OCI-M2 (cell line): ENCODE data around the gene SLC38A3.
"Not testable (repeated sequence)": the region's sequence is repeated elsewhere in the genome, so short reads cannot be mapped to it uniquely, and the experiment has no call there.

Experiments
- DNase-seq: peaks from one replicate; lab custom pipeline; 2025; ENCODE audit not compliant: unreplicated experiment; lab: John Stamatoyannopoulos, UW

SLC38A3 gene

GRCh38 chr3:50246517-50246954 is 41.5 kb downstream of the SLC38A3 start:
- no peak for DNase-seq

DNA sequence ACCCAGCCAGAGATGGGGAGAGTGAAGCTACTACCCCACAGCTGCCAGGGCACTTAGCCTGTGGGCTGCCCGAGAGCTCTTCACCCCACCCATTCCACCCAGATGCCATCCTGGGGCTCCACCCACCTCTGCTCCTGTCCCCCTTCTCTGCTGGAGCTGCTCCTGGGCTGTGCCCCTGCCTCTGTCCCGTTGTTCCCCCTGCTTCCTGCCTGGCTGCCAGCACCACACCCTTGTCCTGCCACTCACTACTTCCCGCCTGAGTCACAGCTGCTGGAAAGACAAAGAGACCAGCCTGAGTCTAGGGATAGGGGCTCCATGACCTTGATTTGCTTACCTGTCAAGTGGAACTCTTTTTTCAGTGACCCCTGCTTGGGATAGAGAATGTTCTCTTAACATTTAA is 43.3 kb downstream of the SLC38A3 start:
- no peak for DNase-seq

GRCh38 chr3:50249457-50249856 is 44.4 kb downstream of the SLC38A3 start:
- no peak for DNase-seq

DNA sequence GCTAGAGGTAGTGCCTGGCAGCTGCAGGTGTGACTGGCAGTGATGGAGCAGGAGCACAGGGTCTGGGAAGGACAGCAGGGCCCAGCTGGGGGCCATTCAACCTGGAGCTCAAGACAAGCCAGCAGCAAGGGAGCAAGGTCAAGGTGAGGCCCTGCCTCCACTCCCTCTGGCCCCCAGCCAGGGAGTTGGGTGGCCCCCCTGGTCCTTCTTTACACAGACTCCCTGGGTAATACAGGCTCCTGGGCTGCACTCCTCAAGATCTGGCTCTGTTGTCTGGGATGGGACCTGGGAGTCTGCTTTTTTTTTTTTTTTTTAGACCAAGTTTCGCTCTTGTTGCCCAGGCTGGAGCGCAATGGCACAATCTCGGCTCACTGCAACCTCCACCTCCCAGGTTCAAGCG is 45.4 kb downstream of the SLC38A3 start:
- no peak for DNase-seq

DNA sequence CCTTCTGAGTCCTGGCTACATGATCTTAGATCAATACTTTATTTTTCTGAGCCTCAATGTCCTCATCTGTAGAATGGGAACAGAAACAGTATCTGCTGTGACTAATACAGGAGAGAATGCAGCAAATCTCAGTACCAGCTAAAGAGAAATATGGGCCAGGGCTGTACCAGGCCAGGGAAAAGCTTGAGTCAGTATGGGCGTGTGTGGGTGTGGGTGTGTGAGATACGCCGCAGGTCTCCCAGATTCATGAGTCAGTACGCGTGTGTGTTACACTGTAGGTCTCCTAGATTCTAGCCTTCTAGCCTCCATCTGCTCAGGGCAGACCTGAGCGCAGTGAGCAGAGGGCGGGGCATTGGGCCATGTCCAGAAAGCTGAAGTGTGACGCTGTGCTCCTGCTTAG is 46.1 kb downstream of the SLC38A3 start:
- DNase-seq: no peak

DNA sequence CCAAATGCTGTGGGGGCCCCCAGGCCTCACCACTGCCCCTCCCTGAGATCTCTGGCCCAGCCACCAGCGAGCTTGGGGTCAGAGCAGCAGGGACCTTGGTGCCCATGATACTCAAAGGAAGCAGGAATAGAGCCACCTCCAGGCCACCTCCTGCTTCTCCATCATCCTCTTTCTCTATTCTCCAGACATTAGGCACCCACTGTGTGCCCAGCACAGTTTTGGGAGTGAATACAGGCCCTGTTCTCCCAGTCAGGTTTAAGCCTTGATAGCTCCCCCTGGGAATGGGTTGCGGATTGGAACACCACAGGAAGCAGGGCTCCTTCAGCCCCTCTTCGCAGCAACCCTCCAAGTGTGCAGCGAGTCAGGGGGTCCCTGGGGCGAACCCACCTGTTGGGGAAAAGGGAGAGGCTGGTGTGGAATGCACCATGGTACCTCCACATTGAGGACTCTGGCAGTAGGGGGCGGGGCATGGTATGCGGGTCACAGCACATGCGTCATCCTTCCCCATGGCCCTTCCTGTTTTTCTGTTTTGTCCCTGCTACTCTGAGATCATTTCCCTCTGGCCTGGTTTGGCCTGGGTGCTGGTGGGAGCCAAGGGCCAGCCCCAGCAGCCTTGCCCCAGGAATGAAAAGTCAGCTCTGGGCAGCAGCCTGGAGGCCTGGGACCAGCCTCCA is 49.6 kb downstream of the SLC38A3 start:
- DNase-seq: no peak

DNA sequence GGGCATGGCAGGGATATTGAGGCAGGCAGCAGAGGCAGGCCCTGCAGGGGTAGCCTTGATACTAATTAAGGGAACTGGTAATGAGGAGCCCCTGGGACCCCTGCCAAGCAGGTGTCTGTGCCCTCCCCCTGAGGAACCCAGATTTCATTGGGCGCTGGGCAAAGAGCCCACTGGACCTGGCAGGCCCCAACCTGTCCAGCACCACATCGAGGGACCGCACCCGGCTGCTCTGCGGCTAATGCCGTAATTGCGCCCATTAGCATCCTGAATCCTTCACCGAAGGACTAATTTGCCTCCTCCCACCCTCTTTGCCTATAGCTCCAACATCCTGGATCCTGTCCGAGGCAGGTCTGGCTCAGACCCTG is 50.2 kb downstream of the SLC38A3 start:
- no peak for DNase-seq

DNA sequence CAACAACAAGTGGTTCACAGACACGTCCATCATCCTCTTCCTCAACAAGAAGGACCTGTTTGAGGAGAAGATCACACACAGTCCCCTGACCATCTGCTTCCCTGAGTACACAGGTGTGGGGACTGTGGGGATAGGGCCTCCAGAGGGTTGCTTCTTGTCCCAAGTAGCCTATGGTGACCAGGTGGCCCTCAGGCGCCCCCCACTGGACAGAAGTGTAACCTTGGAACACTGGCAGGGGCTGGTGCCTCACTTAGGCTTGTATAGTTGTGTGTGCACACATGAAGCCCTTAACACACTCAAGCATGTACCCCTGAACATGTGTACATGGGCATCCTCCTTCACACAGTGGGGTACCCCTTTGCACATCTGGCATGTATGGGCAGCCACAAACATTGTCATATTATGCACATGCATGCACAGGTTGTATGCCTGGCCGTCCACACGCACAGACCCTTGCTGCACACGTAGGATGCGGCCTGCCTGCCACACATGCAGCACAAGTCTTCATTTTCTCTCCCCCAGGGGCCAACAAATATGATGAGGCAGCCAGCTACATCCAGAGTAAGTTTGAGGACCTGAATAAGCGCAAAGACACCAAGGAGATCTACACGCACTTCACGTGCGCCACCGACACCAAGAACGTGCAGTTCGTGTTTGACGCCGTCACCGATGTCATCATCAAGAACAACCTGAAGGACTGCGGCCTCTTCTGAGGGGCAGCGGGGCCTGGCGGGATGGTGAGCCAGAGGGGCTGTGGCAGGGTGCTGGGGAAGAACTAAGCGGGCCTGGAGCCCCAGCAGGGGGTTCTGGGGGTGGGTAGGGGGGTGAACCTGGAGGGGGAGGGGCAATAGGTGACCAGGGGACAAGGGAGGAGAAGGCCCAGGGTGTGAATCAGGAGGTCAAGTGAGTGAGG is 52.2 kb downstream of the SLC38A3 start:
- peak; percentile 6 for DNase-seq

- no peak for DNase-seq
Observed at GRCh38 chr3:50258029-50258680, 53.1 kb downstream of the SLC38A3 start.

DNA sequence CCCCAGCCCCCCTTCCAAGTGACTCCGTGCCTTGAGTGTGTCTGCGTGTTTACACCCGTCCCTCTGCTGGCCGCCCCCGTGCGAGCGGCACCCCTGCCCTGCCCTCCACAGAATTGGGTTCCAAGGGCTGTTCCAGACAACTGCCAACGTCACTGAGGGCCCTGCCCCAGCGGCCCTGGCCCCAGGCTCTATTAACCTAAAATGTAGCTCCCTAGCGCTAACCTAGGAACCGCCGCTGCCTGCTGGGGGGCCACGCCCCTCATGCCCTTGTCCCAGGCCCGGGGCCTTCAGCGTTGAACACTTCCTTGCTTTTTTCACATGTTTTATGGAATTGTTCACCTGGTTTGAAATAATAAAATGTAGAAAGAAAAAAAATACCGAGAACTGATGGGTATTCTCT is 53.9 kb downstream of the SLC38A3 start:
- DNase-seq: no peak

- DNase-seq: no peak
Observed at GRCh38 chr3:50259432-50260026, 54.5 kb downstream of the SLC38A3 start.

- DNase-seq: peak; percentile 21
Observed at GRCh38 chr3:50260027-50260941, 55.2 kb downstream of the SLC38A3 start.

GRCh38 chr3:50260942-50261441 is 55.9 kb downstream of the SLC38A3 start:
- no peak for DNase-seq

- no peak for DNase-seq
Observed at GRCh38 chr3:50261505-50261904, 56.4 kb downstream of the SLC38A3 start.

DNA sequence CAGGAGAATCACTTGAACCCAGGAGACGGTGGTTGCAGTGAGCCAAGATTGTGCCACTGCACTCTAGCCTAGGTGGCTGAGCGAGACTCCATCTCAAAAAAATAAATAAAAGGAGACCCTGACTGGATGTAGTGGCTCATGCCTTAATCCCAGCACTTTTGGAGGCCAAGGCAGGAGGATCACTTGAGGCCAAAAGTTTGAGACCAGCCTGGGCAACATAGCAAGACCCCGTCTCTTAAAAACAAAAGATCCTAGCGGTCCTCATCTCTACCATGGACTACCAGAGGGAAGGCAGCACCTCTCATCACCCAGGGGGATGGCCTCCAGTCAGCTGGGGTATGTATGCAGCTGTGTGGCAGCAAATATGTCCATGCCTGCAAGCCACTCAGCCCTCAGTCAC is 57.1 kb downstream of the SLC38A3 start:
- not testable (repeated sequence) for DNase-seq

- DNase-seq: no peak
Observed at GRCh38 chr3:50262778-50263177, 57.7 kb downstream of the SLC38A3 start.

- DNase-seq: no peak
Observed at GRCh38 chr3:50263478-50264382, 58.7 kb downstream of the SLC38A3 start.

DNA sequence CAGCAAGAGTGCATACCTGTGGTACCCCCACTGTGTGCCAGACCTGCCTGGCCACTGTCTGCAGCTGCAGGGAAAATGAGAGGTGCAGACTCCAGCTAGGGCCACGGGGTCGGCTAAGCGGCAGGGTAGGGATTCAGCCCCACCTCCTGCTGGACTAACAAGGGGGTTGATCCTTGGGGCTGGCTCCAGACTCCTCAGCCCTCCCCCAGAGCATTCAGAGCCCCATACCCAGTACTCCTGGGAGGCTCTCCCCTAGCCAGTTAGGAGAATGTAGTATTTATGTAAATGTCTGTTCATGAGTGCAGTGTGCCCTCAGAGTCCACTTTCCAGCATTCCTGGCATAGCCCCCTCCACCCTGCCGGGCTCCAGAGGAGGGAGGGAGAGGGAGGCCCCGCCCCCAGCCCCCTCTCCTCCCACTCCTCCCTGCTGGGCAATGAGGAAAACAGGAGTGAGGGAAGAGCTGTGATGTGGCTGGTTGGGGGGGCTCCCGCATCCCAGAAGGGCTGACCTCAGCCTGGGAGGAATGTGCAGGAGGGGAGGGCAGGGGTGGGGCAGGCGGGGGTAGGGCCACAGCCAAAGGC is 59.4 kb downstream of the SLC38A3 start:
- no peak for DNase-seq

- no peak for DNase-seq
Observed at GRCh38 chr3:50264964-50265485, 60.0 kb downstream of the SLC38A3 start.
